Measurements from ENCODE around the gene HAL.

GRCh38 chr12:95994476-95994875, 1.7 kb downstream of the HAL start:
- TF ChIP-seq POLR2AphosphoS5 (IDR thresholded peaks at IDR 0.05; ENCODE audit: low read depth, low read length), result no peak
- no peak for TF ChIP-seq TAF1 (IDR thresholded peaks at IDR 0.05; ENCODE audit: low read depth, low read length)
- TF ChIP-seq POLR2A (IDR thresholded peaks at IDR 0.05; ENCODE audit: low read depth, low read length), result no peak
- no peak for TF ChIP-seq SPI1 (IDR thresholded peaks at IDR 0.05; ENCODE audit: low read depth, low read length)
- TF ChIP-seq PAX5 (IDR thresholded peaks at IDR 0.05; ENCODE audit: insufficient read depth, low read length, severe bottlenecking), result no peak
